Measurements from ENCODE around the gene RAD51D.
"Not testable (repeated sequence)": the region's sequence is repeated elsewhere in the genome, so short reads cannot be mapped to it uniquely, and the experiment has no call there.

RAD51D gene

DNA sequence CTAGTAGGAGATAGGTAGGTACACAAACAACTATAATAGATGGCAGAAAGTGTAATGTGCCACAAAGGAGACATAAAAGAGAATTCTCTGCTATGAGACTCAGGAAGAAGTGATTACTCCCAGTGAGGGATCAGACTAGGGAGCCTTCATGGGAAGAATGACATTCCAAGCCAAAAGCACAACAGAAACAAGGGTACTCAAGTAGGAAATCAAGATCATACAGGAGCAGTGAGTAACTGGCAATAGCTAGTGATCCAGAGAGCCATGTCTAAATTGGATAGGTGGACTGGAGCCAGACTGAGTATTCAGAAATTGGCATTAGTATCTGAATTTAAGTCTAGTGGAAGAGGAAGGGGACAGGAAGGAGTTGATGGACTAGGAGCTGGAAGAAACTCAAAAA lies 66.9 kb downstream of the RAD51D start:
- H3K9me3 Mint-ChIP-seq, result no peaks in the 10 kb centered on the region
- no peak for ATAC-seq (ENCODE audit: low read depth)
- H3K27me3 Mint-ChIP-seq, result no peaks in the 10 kb centered on the region
- peak overlapping the region; percentile 97 for H3K27ac Mint-ChIP-seq
- H3K36me3 Mint-ChIP-seq, result peaks cover 4% of the 10 kb centered on the region
- no peak for DNase-seq (ENCODE audit: low spot score in 2 of 2)
- H3K4me3 Mint-ChIP-seq, result no peak overlapping the region
- peaks cover 38% of the 10 kb centered on the region for H3K4me1 Mint-ChIP-seq

DNA sequence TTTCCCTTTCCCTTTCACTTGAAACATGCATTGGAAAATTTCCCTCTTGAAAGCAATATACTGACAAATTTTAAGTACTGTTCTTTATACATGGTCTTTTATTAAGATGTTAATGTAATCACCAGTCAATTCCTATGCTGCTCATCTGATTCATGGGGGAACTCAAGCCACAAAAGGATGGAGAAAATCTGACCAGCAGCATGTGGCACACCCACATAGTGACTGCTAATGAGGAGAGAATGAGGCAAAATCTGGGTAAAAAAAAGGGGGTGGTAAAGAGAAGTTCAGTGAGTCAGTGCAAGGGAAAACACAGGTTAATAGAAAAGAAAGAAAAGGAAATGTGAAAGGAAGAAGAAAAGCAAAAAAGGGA lies 67.4 kb downstream of the RAD51D start:
- H3K4me3 Mint-ChIP-seq, result no peak overlapping the region
- H3K4me1 Mint-ChIP-seq, result peaks cover 36% of the 10 kb centered on the region
- no peak for ATAC-seq (ENCODE audit: low read depth)
- H3K27ac Mint-ChIP-seq, result peak overlapping the region; percentile 97
- no peak for DNase-seq (ENCODE audit: low spot score in 2 of 2)
- peaks cover 2% of the 10 kb centered on the region for H3K36me3 Mint-ChIP-seq
- H3K9me3 Mint-ChIP-seq, result no peaks in the 10 kb centered on the region
- no peaks in the 10 kb centered on the region for H3K27me3 Mint-ChIP-seq

- no peaks in the 10 kb centered on the region for H3K27me3 Mint-ChIP-seq
- H3K27ac Mint-ChIP-seq, result peak overlapping the region; percentile 97
- no peaks in the 10 kb centered on the region for H3K9me3 Mint-ChIP-seq
- DNase-seq (ENCODE audit: low spot score in 2 of 2) (no peak), ATAC-seq (ENCODE audit: low read depth) (peak; percentile 37)
- peaks cover 40% of the 10 kb centered on the region for H3K4me1 Mint-ChIP-seq
- peak overlapping the region; percentile 67 for H3K4me3 Mint-ChIP-seq
- peaks cover 2% of the 10 kb centered on the region for H3K36me3 Mint-ChIP-seq
These were observed 68.0 kb downstream of the RAD51D start for GRCh38 chr17:35051579-35052240.

GRCh38 chr17:35051183-35051578 lies 68.5 kb downstream of the RAD51D start:
- H3K27ac Mint-ChIP-seq, result peak overlapping the region; percentile 97
- H3K9me3 Mint-ChIP-seq, result no peaks in the 10 kb centered on the region
- H3K36me3 Mint-ChIP-seq, result peaks cover 2% of the 10 kb centered on the region
- H3K27me3 Mint-ChIP-seq, result no peaks in the 10 kb centered on the region
- H3K4me3 Mint-ChIP-seq, result peak overlapping the region; percentile 67
- DNase-seq (ENCODE audit: low spot score in 2 of 2) (peak in 1 of 2 donors; percentile 28), ATAC-seq (ENCODE audit: low read depth) (peak; percentile 90)
- peaks cover 42% of the 10 kb centered on the region for H3K4me1 Mint-ChIP-seq

GRCh38 chr17:35050170-35050569 lies 69.5 kb downstream of the RAD51D start:
- Mint-ChIP-seq H3K4me1 (peaks cover 44% of the 10 kb centered on the region), H3K4me3 (no peak overlapping the region), H3K27ac (peak overlapping the region; percentile 62), H3K9me3 (no peaks in the 10 kb centered on the region), H3K36me3 (no peaks in the 10 kb centered on the region), H3K27me3 (no peaks in the 10 kb centered on the region)
- DNase-seq (ENCODE audit: low spot score in 2 of 2) (no peak), ATAC-seq (ENCODE audit: low read depth) (no peak)

- no peak overlapping the region for H3K4me3 Mint-ChIP-seq
These were observed 70.8 kb downstream of the RAD51D start for GRCh38 chr17:35048685-35049379.

GRCh38 chr17:35046740-35047283 lies 72.8 kb downstream of the RAD51D start:
- no peaks in the 10 kb centered on the region for H3K36me3 Mint-ChIP-seq
- H3K27ac Mint-ChIP-seq, result peak overlapping the region; percentile 86
- ATAC-seq (ENCODE audit: low read depth) (peak; percentile 58), DNase-seq (ENCODE audit: low spot score in 2 of 2) (peak in 1 of 2 donors; percentile 9)
- H3K9me3 Mint-ChIP-seq, result no peaks in the 10 kb centered on the region
- peaks cover 36% of the 10 kb centered on the region for H3K4me1 Mint-ChIP-seq
- H3K4me3 Mint-ChIP-seq, result peak overlapping the region; percentile 76
- no peaks in the 10 kb centered on the region for H3K27me3 Mint-ChIP-seq

More at GRCh38 chr17:35048685-35049379, 70.8 kb downstream of the RAD51D start:
- Mint-ChIP-seq H3K36me3 (no peaks in the 10 kb centered on the region), H3K27me3 (no peaks in the 10 kb centered on the region), H3K9me3 (no peaks in the 10 kb centered on the region), H3K27ac (peak overlapping the region; percentile 62), H3K4me1 (peaks cover 47% of the 10 kb centered on the region)
- ATAC-seq (ENCODE audit: low read depth) (no peak), DNase-seq (ENCODE audit: low spot score in 2 of 2) (no peak)

DNA sequence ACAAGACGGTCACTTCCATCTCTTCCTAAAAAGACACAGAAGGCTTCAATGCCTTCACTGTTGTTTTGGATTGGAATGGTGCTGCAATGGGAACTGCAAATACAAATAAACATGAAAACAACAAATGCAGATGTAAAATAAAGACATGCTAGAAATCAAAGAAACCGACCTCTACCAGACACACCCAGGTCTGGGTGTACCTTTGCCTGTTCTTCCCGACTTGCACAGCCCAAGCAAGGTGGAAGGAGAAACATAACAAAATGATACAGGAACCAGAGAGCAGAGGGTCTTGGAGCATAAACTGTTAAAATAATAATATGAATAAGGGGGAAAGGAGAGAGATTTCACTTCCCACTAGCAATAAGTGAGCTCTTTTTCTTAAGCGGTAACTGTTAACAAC lies 73.4 kb downstream of the RAD51D start:
- DNase-seq (ENCODE audit: low spot score in 2 of 2), result no peak
- H3K27me3 Mint-ChIP-seq, result no peaks in the 10 kb centered on the region
- no peaks in the 10 kb centered on the region for H3K9me3 Mint-ChIP-seq
- peak overlapping the region; percentile 76 for H3K4me3 Mint-ChIP-seq
- ATAC-seq (ENCODE audit: low read depth), result no peak
- H3K36me3 Mint-ChIP-seq, result no peaks in the 10 kb centered on the region
- H3K27ac Mint-ChIP-seq, result peak overlapping the region; percentile 87
- H3K4me1 Mint-ChIP-seq, result peaks cover 33% of the 10 kb centered on the region

DNA sequence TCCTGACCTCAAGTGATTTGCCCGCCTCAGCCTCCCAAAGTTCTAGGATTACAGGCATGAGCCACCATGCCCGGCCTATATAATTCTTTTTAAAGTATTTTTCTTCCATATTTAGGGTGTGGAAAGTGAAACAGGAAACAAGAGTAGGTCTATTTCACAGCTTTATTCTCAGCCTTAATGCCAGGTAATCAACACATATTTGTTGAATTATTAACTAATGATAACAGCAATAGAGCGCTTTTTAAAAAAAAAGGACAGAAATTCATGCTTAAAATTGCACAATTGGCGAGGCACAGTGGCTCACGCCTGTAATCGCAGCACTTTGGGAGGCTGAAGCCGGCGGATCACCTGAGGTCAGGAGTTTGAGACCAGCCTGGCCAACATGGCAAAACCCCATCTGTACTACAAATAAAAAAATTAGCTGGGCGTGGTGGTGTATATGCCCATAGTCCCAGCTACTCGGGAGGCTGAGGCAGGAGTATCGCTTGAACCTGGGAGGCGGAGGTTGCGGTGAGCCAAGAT lies 74.1 kb downstream of the RAD51D start:
- not testable (repeated sequence) for DNase-seq (ENCODE audit: low spot score in 2 of 2); H3K9me3 Mint-ChIP-seq; H3K27me3 Mint-ChIP-seq; H3K36me3 Mint-ChIP-seq
- peak overlapping the region; percentile 54 for H3K4me3 Mint-ChIP-seq
- peaks cover 31% of the 10 kb centered on the region for H3K4me1 Mint-ChIP-seq
- peak overlapping the region; percentile 87 for H3K27ac Mint-ChIP-seq
- ATAC-seq (ENCODE audit: low read depth), result peak; percentile 47

GRCh38 chr17:35044181-35044580 lies 75.5 kb downstream of the RAD51D start:
- DNase-seq (ENCODE audit: low spot score in 2 of 2) (no peak), ATAC-seq (ENCODE audit: low read depth) (no peak)
- Mint-ChIP-seq H3K27me3 (no peaks in the 10 kb centered on the region), H3K9me3 (no peaks in the 10 kb centered on the region), H3K36me3 (peaks cover 7% of the 10 kb centered on the region), H3K4me3 (no peak overlapping the region), H3K4me1 (peaks cover 35% of the 10 kb centered on the region), H3K27ac (no peak overlapping the region)
